ENCODE results near the gene RABGAP1L. TPM values are rescaled to one million over a fixed set of nuclear protein-coding genes. Genes with fewer than 3 reads are reported as not detected.

Gene RABGAP1L
- total and polyA plus RNA-seq, 2 of the 4 experiments (the other 2 are of a cell fraction), result 7.9 to 26.7 TPM

DNA sequence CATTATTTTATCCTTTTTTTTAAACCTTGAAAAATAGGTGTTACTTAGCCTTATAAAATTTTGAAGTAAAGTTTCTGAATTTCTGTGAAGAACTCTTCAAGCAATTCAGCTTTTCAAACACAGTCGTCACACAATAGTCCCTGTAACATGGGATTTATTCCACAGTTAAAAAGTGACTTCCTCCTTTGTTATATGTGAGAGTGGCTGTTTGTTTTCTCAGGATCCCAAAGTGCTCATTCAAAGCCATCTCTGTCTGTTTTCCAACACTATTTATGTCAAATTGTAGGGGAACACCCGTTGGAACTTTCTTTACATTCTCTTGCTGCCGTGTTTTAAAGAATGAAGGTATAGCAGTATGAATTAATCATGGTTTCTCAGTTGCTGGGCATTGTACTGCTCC lies 207.6 kb downstream of the RABGAP1L start:
- ATAC-seq (ENCODE audit: low read depth) (no peak), DNase-seq (no peak)
- Histone ChIP-seq H3K18ac (ENCODE audit: low read depth, low read length) (no peak overlapping the region), H3K27ac (ENCODE audit: insufficient read depth, low read length) (no peak overlapping the region), H3K4ac (ENCODE audit: low read depth, low read length) (no peak overlapping the region), H4K91ac (ENCODE audit: insufficient read depth, low read depth, low read length) (no peak overlapping the region), H3K36me3 (ENCODE audit: control insufficient read depth, insufficient read depth, low read length) (no peaks in the 10 kb centered on the region), H2AFZ (replicated peaks; ENCODE audit: low read length, poor library complexity) (no peak overlapping the region), H3K9me1 (ENCODE audit: insufficient read depth, low read length) (peaks cover 4% of the 10 kb centered on the region; the same call in 1 of the 2 replicates), H3K79me1 (ENCODE audit: low read depth in 1 of 2, low read length in 2 of 2) (no peaks in the 10 kb centered on the region), H3K4me2 (ENCODE audit: low read depth, low read length) (no peak overlapping the region), H3K9ac (ENCODE audit: low read depth, low read length) (no peak overlapping the region), H3K56ac (ENCODE audit: extremely low read depth, insufficient read depth, low read length) (no peak overlapping the region), H2BK20ac (ENCODE audit: low read depth, low read length) (no peak overlapping the region), H4K5ac (ENCODE audit: low read depth, low read length) (no peak overlapping the region), H3K4me1 (ENCODE audit: control insufficient read depth, insufficient read depth, low read length) (no peaks in the 10 kb centered on the region), H3K9me3 (ENCODE audit: control insufficient read depth, insufficient read depth, low read length) (no peaks in the 10 kb centered on the region), H2BK5ac (ENCODE audit: low read depth, low read length, poor library complexity, severe bottlenecking) (no peak overlapping the region), H4K20me1 (ENCODE audit: insufficient read depth, low read length) (no peaks in the 10 kb centered on the region), H4K8ac (ENCODE audit: low read depth in 2 of 2, low read length in 2 of 2) (no peak overlapping the region), H2AK9ac (replicated peaks; ENCODE audit: low read depth, low read length, poor library complexity) (no peak overlapping the region), H3K4me3 (ENCODE audit: insufficient read depth, low read depth, low read length) (no peak overlapping the region), H3K23ac (ENCODE audit: low read depth, low read length) (no peak overlapping the region), H2AK5ac (ENCODE audit: low read depth, low read length) (no peak overlapping the region), H2BK120ac (ENCODE audit: low read depth, low read length) (no peak overlapping the region), H3K27me3 (ENCODE audit: control insufficient read depth, insufficient read depth, low read length) (no peaks in the 10 kb centered on the region), H2BK15ac (ENCODE audit: low read depth, low read length) (no peak overlapping the region), H3K14ac (replicated peaks; ENCODE audit: low read depth, low read length) (no peak overlapping the region)
- intact Hi-C loops (cut with micrococcal nuclease) (no loop called here), dilution Hi-C loops (cut with HindIII; ENCODE audit: low sequenced_read_pairs, unreplicated experiment) (no loop called here), in situ Hi-C loops (cut with MboI; ENCODE audit: low sequenced_read_pairs) (no loop called here)
- no TSS peak for BruUV-seq (replicated peaks)
- TF ChIP-seq CHD1 (IDR thresholded peaks at IDR 0.05; ENCODE audit: low read depth, low read length), result no peak
- no peak for TF ChIP-seq MXI1 (IDR thresholded peaks at IDR 0.05; ENCODE audit: borderline replicate concordance, low read depth, low read length)
- TF ChIP-seq RAD21 (IDR thresholded peaks at IDR 0.05; ENCODE audit: low read length), result no peak
- no peak for TF ChIP-seq CEBPB (IDR thresholded peaks at IDR 0.05; ENCODE audit: low read depth, low read length)
- TF ChIP-seq RCOR1 (IDR thresholded peaks at IDR 0.05; ENCODE audit: insufficient replicate concordance, low read length), result no peak
- TF ChIP-seq, protein P1, sequence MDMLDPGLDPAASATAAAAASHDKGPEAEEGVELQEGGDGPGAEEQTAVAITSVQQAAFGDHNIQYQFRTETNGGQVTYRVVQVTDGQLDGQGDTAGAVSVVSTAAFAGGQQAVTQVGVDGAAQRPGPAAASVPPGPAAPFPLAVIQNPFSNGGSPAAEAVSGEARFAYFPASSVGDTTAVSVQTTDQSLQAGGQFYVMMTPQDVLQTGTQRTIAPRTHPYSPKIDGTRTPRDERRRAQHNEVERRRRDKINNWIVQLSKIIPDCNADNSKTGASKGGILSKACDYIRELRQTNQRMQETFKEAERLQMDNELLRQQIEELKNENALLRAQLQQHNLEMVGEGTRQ (IDR thresholded peaks at IDR 0.05; ENCODE audit: low read depth, low read length), result no peak
- TF ChIP-seq RFX5 (IDR thresholded peaks at IDR 0.05; ENCODE audit: low read depth, low read length), result no peak
- TF ChIP-seq, protein P2, sequence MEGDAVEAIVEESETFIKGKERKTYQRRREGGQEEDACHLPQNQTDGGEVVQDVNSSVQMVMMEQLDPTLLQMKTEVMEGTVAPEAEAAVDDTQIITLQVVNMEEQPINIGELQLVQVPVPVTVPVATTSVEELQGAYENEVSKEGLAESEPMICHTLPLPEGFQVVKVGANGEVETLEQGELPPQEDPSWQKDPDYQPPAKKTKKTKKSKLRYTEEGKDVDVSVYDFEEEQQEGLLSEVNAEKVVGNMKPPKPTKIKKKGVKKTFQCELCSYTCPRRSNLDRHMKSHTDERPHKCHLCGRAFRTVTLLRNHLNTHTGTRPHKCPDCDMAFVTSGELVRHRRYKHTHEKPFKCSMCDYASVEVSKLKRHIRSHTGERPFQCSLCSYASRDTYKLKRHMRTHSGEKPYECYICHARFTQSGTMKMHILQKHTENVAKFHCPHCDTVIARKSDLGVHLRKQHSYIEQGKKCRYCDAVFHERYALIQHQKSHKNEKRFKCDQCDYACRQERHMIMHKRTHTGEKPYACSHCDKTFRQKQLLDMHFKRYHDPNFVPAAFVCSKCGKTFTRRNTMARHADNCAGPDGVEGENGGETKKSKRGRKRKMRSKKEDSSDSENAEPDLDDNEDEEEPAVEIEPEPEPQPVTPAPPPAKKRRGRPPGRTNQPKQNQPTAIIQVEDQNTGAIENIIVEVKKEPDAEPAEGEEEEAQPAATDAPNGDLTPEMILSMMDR (conservative IDR thresholded peaks at IDR 0.05; ENCODE audit: low read depth, low read length), result no peak
- TF ChIP-seq POLR2A (IDR thresholded peaks at IDR 0.05; ENCODE audit: low read depth, low read length), result no peak
- no peak for TF ChIP-seq MAFK (IDR thresholded peaks at IDR 0.05; ENCODE audit: low read depth, low read length)
- TF ChIP-seq FOS (IDR thresholded peaks at IDR 0.05; ENCODE audit: low read depth, low read length), result no peak
- TF ChIP-seq, protein P3, sequence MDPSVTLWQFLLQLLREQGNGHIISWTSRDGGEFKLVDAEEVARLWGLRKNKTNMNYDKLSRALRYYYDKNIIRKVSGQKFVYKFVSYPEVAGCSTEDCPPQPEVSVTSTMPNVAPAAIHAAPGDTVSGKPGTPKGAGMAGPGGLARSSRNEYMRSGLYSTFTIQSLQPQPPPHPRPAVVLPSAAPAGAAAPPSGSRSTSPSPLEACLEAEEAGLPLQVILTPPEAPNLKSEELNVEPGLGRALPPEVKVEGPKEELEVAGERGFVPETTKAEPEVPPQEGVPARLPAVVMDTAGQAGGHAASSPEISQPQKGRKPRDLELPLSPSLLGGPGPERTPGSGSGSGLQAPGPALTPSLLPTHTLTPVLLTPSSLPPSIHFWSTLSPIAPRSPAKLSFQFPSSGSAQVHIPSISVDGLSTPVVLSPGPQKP (IDR thresholded peaks at IDR 0.05; ENCODE audit: borderline replicate concordance, low read depth, low read length), result no peak
- TF ChIP-seq SMC3 (IDR thresholded peaks at IDR 0.05; ENCODE audit: low read depth, low read length), result no peak
- no peak for TF ChIP-seq BHLHE40 (IDR thresholded peaks at IDR 0.05; ENCODE audit: low read depth, low read length)
- no CpG with 5 or more reads among the region's 3 CpGs for WGBS, 2 experiments (ENCODE audit: extremely low coverage in 2 of 2, insufficient read length in 1 of 2)
- ChIA-PET POLR2A (ENCODE audit: unreplicated experiment) (no interaction called here), CTCF (interaction anchor here (0.7 kb wide), 1 partner anchor 381 kb away, joined by 3 read pairs; no protein-coding TSS in a partner anchor)
